ENCODE measurements around the gene XPR1. TPM values are rescaled to one million over a fixed set of nuclear protein-coding genes. Genes with fewer than 3 reads are reported as not detected.
"Not testable (repeated sequence)": the region's sequence is repeated elsewhere in the genome, so short reads cannot be mapped to it uniquely, and the experiment has no call there.

Gene XPR1
- polyA plus RNA-seq, 4 donors, result 31.1 to 42.1 (median 34.9) TPM

DNA sequence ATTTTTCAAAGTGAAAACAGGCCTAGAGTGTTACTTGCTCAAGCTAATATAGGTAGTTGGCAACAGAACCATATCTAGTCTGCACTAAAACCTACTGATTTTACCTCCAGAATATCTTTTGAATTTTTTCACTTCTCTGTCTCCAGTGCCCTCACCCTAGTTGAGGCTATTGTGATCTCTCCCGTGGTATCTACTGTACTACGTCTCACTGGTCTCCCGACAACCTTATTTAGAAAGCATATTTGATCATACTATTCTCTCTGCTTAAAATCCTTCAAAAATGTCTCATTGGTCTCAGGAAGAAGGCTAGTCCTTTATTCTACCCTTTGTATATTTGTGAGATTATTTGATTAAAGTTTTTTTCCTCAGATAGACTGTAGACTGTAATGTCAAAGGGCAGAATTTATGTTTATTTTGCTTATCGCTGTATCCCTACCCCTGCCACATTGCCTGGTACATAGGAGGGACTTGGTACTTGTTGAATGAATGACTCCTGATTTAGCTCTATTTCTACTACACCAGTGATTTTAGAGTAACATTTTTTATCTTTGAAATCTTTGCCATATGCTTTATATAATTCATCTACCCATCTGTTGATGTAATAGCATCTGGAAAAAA, 145.4 kb downstream of the XPR1 start:
- DNase-seq (ENCODE audit: low read depth in 4 of 4, low spot score in 2 of 4), result no peak

DNA sequence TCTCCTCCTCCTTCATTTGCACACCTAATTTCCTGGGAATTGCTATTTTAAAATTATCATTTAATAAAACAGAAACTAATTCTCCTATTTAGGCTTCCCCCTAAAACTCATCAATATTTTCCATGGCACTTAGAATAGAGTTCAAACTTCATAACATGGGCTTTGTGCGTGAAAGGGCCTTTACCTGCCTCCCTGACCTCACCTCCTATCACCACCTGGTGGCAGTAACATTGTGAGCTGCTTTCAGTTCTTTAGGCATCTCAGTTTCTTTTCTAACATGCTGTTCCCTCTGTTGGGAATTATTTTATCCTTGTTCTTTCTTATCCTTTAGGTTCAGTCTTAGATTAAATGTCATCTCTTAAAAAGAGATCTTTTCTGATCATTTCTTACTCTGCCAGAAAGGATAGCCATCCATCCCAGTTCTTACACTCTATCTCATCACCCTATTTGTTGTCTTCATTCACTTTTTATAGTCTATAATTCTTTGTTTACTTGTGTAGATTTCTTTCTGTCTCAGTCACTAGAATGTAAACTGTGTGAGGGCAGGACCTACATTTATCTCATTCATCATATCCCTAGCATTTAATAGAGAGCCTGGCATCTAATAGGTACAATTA, 147.1 kb downstream of the XPR1 start:
- DNase-seq (ENCODE audit: low read depth in 4 of 4, low spot score in 2 of 4), result no peak

DNA sequence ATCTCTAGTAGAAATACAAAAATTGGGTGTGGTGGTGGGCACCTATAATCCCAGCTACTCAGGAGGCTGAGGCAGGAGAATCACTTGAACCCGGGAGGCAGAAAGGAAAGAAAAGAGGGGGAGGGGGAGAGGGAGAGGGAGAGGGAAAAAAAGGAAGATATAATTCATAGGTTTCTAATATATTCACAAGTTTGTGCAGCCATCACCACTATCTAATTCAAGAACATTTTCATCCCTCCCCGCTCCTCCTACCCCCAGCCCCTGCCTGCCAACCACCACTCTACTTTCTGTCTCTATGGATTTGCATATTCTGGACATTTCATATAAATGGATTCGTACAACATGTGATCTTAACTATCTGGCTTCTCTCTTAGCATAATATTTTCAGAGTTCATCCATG, 147.8 kb downstream of the XPR1 start:
- DNase-seq (ENCODE audit: low read depth in 4 of 4, low spot score in 2 of 4), result no peak

DNA sequence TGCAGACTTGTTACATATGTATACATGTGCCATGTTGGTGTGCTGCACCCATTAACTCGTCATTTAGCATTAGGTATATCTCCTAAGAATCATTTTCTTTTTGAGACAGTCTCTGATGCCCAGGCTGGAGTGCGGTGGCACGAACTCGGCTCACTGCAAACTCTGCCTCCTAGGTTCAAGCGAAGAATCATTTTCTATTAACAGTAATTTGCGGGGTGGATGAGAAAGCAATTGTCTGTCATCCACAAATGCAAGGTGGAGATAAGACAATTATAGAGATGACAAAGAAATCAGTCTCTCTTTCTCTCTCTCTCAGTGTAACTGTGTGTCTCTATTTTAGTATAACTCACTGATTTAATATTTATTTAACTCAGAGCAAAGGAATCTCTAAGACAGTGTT, 149.9 kb downstream of the XPR1 start:
- no peak for DNase-seq (ENCODE audit: low read depth in 4 of 4, low spot score in 2 of 4)

DNA sequence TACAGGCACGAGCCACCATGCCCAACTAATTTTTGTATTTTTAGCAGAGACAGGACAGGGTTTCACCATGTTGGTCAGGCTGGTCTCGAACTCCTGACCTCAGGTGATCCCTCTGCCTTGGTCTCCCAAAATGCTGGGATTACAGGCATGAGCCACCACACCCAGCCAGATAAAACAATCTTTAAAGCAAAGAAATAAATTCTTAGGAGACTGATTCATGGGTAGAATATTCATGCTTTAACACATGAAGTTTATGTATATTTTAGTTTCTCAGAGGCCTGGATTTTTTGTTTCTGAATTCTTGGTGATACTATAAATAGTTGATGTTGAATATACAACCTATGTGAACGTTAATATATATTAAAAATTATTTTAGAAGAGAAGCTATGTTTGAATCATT, 153.5 kb downstream of the XPR1 start:
- no peak for DNase-seq (ENCODE audit: low read depth in 4 of 4, low spot score in 2 of 4)

DNA sequence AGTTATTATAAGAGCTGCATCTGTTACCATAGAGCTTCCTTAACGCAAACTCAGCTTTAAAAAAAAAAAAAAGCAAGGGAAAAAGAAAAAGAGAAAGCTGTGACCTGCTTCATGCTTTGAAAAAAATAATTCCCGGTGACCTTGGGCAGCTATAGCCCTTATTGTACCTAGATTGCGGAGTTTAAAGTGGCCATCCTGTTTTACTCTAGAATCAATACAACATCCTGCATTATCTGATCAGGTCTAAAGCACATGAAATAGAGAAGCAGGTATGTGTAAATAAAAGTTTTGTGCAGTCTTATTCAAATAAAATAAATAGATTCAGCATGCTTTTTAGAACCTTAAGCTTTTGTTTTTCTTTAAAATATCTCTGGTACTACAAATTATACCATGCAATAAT, 154.1 kb downstream of the XPR1 start:
- DNase-seq (ENCODE audit: low read depth in 4 of 4, low spot score in 2 of 4), result no peak

DNA sequence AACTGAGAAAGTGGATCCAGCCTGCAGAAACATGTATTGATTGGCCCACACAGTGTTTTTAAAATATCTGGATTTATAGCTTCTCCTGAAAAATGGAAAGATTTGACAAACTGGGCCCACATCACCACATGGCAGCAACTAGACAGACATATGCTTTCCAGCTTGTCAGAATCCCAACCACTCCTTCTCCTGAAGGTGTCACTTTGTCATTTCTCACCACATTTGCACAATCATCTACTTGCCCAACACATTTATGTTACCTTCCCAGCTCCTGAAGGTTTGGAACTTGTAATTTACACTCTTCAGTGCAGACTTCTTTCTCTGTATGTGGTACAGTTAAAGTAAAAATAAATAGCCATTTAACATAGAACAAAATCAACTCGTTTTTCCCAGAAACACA, 154.8 kb downstream of the XPR1 start:
- no peak for DNase-seq (ENCODE audit: low read depth in 4 of 4, low spot score in 2 of 4)

DNA sequence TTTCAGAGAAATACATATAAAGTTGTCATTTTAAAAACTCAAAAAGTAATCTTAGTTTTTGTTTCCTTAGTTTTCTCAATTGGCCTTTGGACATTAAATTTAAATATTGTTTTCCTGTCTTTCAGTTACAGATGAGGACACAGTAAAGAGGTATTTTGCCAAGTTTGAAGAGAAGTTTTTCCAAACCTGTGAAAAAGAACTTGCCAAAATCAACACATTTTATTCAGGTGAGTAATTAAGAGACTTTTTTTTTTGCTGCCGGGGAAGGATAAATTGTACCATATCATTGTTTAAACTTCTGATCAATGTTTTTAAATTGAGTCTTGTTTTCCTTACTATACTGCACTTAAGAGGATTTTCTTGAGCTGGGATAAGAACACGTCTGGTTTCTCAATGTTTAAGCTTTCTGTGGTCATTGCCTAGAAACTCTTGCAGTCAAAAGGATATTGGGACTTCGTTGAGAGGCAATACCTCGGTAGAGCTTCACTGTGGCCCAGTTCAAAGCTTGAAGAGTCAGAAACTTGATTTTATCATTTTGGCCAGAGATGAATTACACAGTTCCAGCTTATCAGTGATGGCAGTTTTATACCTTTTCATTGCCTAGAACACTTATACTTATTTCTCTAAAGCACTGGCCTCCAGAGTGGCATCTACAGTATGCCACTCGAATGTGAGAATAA, 155.9 kb downstream of the XPR1 start:
- DNase-seq (ENCODE audit: low read depth in 4 of 4, low spot score in 2 of 4), result no peak

DNA sequence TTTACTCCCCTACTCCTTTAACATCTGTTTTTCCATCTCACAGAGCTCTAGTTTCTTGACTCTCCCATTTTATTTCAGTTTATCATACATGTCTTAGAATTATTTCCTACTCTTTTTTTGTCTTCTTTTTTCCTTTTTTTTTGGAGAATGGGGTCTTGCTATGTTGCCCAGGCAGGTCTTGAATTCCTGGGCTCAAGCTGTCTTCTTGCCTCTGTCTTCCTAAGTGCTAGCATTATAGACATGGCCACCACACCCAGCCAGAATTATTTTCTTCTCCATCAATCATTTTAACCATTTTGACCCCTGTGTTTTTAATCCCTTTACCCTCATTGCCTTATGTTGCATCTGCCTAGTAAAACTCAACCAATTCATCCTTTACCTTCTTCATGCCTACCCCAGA, 157.6 kb downstream of the XPR1 start:
- DNase-seq (ENCODE audit: low read depth in 4 of 4, low spot score in 2 of 4), result no peak

DNA sequence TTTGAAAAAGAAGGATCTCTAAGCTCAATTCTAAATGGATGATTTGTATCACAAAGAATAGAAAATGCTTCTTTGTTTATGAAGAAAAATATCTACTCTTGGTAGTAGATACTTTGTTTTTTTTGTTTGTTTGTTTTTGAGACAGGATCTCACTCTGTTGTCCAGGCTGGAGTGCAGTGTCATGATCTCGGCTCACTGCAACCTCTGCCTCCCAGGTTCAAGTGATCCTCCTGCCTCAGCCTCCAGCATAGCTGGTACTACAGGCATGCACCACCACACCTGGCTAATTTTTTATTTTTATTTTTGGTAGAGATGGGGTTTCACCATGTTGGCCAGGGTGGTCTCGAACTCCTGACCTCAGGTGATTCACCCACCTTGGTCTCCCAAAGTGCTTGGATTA, 159.3 kb downstream of the XPR1 start:
- not testable (repeated sequence) for DNase-seq (ENCODE audit: low read depth in 4 of 4, low spot score in 2 of 4)

DNA sequence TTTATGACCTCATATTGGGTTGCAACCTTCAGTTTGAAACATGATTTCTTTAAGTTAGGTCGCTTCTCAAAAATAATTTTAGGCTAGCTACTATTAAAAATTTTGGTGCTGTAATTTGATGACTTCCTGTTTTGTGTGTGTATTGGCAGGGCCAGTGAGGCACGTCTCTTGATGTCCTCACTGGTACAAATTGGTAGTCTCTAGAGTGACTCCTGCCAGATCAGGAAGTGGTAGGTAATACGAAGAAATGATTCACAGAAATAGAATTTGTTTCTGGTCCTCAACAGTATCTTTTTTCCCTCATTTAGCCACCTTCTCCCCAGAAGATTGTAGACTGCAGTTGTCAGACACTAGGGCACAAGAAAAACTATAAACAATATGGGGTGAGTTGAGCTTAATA, 160.0 kb downstream of the XPR1 start:
- DNase-seq (ENCODE audit: low read depth in 4 of 4, low spot score in 2 of 4), result no peak

DNA sequence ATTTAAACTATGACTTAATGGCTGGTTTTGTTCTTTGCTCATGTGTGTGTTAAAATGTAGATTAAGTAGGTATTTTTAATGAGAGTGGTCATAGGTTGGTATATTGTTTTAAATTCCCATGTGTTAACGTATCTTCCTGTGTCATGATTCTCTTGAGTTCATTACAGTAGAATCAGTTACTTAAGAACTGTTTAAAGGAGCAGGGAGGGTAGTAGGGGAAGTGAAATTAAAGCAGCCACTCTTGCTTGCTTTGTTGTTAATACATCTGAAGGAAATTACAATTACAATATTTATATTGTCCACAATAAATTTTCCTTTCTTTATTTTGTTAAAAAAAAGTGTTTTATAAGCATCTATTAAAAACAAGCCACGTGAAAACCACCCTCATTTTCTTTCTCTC, 161.6 kb downstream of the XPR1 start:
- no peak for DNase-seq (ENCODE audit: low read depth in 4 of 4, low spot score in 2 of 4)

DNA sequence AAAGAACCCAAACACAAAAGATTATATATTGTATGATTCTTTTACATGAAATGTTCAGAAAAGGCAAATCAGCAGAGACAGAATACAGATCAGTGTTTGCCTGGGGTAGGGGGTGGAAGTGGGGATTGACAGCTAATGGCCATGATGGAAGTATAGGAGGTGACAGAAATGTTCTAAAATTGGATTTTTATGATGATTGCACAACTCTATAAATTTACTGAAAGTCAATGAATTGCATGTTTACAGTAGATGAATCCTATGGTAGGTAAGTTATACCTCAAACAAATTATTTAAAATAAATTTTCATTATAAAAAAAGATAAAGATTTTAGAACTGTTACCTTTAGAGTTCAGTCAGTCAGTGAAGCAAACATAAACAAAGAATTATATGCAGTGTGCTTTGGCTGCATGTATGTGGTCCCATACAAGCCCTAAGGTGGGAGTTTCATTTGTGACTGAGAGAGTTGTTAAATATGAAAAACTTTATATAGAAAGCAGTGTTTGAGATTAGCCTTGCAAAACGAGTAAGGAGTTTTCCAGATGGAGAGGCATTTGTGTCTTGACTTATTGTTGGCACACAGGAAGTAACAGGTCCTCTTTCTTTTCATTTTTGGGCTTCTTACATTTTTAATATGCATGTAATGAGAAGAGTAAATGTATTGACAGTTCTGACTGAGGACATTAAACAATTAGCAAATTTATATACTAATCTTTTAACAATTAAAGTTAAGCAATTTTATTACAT, 165.2 kb downstream of the XPR1 start:
- no peak for DNase-seq (ENCODE audit: low read depth in 4 of 4, low spot score in 2 of 4)

DNA sequence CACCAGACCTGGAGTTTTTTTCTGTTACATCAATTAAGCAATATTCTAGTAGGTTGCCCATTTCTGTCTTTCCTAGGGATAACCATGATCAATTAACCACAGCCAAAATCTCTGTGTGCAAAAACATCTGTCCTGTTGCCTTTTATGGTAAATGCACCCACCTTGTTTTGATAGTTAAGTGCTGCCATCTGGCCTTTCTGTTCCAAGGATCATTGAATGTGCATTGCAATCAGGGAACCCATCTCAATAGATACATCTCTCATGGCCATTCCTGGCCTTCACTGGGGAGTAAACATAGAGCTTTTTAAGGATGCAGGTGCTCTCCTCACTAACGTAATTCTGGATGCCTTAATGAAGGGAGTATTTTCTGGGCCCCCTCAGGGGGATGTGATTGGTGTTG, 169.1 kb downstream of the XPR1 start:
- no peak for DNase-seq (ENCODE audit: low read depth in 4 of 4, low spot score in 2 of 4)

DNA sequence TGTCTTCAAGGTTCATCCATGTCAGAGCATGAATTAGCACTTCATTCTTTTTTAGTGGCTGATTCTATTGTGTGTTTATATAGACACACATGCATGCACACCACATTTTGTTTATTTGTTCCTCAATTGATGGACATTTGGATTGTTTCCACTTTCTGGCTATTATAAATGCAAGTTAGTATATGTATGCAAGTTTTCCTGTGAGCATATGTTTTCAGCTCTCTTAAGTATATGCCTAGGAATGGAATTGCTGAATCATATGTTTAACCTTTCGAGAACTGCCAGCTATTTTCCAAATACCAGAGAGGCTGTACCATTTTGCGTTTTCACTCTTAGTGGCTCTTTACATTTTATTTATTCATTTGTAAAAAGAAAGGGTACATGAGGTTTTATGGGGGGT, 171.0 kb downstream of the XPR1 start:
- DNase-seq (ENCODE audit: low read depth in 4 of 4, low spot score in 2 of 4), result no peak

DNA sequence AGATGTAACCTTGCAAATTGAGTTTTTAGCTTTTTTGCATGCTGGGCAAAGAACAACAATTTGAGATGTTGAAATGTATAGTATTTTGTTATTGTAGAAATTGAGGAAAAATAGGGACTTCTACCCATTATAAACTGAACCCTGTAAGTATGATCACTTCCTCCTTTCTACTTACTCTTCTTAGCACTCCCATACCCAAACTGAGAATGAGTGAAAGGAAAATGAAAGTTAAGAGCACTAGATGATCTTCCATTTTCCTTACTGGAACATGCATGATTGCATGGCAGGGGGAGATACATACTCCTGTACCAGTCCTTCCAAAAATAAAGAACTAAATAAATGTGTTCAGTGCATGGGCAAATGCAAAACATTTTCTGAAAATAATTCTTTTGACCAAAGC, 173.5 kb downstream of the XPR1 start:
- no peak for DNase-seq (ENCODE audit: low read depth in 4 of 4, low spot score in 2 of 4)

DNA sequence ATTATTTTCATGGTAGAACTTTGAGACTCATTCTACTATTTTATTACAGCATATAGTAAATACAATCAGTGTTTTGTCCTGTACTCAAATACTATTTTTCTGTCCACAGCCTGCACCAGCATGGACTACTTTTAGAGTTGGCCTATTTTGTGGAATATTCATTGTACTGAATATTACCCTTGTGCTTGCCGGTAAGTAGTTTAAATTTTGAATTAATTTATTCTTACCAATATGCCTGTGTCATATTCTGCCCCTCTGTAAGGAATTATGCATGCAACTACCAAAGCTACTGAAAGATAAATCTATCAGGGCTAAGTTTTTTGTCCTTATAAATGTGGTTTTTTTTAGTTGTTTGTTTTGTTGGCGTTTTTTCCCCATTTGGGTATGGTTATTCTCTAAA, 179.5 kb downstream of the XPR1 start:
- DNase-seq (ENCODE audit: low read depth in 4 of 4, low spot score in 2 of 4), result no peak

DNA sequence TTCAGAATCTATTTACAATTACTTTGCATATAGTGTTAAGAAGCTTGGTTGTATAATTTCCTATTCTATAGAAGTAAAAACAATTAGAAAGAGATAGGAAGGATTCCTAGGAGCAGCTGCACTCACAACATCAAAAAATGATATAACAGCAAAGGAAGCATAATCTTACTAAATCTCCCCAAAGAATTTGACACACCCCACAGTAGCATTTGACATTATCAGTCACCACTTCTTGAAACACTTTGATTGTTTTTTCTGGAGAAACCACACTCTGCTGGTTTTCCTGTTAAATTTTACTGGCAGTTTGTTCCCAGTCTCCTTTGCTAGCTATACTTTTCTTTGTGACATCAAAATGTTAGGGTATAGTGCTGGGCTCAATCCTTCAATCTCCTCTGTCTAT, 180.1 kb downstream of the XPR1 start:
- DNase-seq (ENCODE audit: low read depth in 4 of 4, low spot score in 2 of 4), result no peak

DNA sequence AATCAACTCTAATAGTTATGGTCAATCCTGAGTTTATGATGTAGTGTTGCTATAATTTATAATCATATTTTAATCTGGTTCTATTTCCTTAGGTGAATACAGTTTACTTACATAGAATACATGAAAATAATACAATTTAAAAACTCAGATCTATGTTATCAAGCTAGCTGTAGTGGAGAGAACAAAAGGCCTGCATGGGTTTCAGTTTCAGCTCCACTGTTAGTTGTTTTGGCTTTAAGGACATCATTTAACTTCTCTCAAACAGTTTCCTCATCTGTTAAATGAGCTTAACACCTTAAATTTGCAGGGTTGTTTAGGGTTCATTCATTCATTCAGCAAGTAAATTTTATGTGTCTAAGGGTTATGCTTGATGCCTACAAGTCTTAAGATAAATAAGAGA, 182.4 kb downstream of the XPR1 start:
- no peak for DNase-seq (ENCODE audit: low read depth in 4 of 4, low spot score in 2 of 4)

DNA sequence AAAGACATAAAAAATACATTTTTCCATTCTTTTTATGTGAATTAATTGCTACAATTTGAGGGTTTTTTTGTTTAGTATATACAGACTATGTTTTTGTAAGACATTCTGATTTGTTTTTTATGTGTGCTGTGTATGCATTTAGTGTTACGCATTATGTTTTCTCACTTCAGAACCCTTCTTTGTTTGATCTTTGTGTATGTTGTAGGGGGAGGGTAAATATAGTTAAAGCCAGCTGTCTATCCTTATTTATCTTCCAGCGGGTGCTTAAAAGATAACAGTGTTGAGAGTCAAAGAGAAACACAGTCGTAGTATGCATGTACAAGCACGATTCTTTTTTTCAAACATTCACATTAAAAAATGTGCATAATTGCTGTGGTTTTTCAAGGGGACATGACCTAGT, 183.4 kb downstream of the XPR1 start:
- DNase-seq (ENCODE audit: low read depth in 4 of 4, low spot score in 2 of 4), result no peak

DNA sequence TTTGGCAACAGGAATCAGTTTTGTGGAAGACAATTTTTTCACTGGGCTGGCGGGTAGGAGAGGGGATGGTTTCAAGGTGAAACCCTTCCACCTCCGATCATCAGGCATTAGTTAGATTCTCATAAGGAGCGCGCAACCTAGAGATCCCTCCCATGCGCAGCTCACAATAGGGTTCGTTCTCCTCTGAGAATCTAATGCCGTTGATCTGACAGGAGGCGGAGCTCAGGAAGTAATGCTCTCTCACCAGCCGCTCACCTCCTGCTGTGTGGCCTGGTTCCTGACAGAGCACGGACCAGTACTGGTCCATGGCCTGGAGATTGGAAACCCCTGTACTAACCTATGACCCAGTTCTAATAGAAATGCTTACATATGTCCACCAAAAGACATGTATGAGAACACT, 184.3 kb downstream of the XPR1 start:
- DNase-seq (ENCODE audit: low read depth in 4 of 4, low spot score in 2 of 4), result no peak

DNA sequence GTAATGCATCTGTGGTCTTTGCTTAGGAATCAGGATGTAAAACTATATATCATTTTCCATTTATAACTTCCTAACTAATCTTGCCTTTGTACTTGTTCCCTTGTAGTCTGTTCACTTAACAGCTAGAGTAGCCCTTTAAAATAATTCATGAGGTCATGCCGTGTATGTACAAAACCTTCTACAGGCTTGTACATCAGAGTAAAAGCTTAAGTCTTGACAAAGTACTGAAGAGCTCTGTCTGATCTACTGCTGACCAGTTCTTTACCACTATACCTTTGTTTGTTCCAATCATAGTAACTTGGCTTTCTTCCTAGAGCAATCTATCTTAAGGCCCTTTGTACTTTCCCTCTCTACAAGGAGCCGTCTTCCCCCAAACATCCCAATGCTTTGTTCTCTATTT, 190.1 kb downstream of the XPR1 start:
- DNase-seq (ENCODE audit: low read depth in 4 of 4, low spot score in 2 of 4), result no peak

Data from left renal cortex interstitium (tissue), 4 donors.